Keratinocyte (primary cell): ENCODE data around the gene TMCC1.

Experiments used
- EZH2 ChIP-seq: IDR thresholded peaks from one replicate; pipeline ENCODE4 v1.6.1; 2012; ENCODE audit warnings: inconsistent platforms, mild to moderate bottlenecking, low read length, moderate library complexity
- TF ChIP-seq, protein P1 (sequence below), 3 experiments: IDR thresholded peaks in 1 of 3; conservative IDR thresholded peaks in 1 of 3; optimal IDR thresholded peaks in 1 of 3; 2 replicates in 2 of 3; 3 replicates in 1 of 3; pipeline versions ENCODE3 to v1.5.1; 2011; ENCODE audit warnings: low read length in 3 of 3, mild to moderate bottlenecking in 3 of 3, moderate library complexity in 2 of 3, control low read depth in 1 of 3, inconsistent platforms in 1 of 3; ENCODE audit not compliant: insufficient read depth in 2 of 3; ENCODE audit errors: extremely low read depth in 1 of 3

DNA sequence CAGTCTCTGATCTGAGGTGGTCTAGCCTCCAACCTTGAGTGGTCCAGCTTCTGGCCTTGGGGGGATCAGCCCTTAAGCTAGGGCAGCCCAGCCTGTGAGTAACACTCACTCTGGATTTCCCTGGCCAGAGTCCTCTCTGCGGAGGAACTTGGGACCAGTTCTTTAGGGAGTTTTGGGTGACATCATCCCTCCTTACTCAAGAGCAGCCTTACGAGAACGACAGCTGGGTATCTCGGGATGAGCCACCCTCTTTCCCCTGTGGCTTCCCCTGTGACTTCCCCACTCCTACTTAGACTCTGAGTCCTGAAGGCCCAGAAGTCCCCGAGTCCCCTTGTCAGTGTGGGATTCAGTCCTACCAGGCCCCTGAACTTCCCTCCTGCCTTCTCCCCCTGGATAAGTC, 276.8 kb downstream of the TMCC1 start:
- TF ChIP-seq, protein P1, sequence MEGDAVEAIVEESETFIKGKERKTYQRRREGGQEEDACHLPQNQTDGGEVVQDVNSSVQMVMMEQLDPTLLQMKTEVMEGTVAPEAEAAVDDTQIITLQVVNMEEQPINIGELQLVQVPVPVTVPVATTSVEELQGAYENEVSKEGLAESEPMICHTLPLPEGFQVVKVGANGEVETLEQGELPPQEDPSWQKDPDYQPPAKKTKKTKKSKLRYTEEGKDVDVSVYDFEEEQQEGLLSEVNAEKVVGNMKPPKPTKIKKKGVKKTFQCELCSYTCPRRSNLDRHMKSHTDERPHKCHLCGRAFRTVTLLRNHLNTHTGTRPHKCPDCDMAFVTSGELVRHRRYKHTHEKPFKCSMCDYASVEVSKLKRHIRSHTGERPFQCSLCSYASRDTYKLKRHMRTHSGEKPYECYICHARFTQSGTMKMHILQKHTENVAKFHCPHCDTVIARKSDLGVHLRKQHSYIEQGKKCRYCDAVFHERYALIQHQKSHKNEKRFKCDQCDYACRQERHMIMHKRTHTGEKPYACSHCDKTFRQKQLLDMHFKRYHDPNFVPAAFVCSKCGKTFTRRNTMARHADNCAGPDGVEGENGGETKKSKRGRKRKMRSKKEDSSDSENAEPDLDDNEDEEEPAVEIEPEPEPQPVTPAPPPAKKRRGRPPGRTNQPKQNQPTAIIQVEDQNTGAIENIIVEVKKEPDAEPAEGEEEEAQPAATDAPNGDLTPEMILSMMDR (optimal IDR thresholded peaks at IDR 0.05 in 1 of 3, IDR thresholded peaks at IDR 0.05 in 1 of 3, conservative IDR thresholded peaks at IDR 0.05 in 1 of 3; ENCODE audit: extremely low read depth in 1 of 3, insufficient read depth in 2 of 3, low read length in 3 of 3), result no peak
- no peak for TF ChIP-seq EZH2
